Upper lobe of right lung (tissue), 1 donor: ENCODE measurements around the gene RIPOR2. TPM values are rescaled to one million over a fixed set of nuclear protein-coding genes. Genes with fewer than 3 reads are reported as not detected.

Experiments
- ATAC-seq: fragments of 200-7000 bp; cut with Tn5 transposase; one replicate; pipeline ENCODE4 v1.9.1; 2020; ENCODE audit warnings: mild to moderate bottlenecking, moderate library complexity
- DNase-seq: peaks from one replicate; pipeline ENCODE4 v3.0.0-alpha.2; 2020
- H3K27ac ChIP-seq: fragments of 200-600 bp; one replicate; pipeline ENCODE4 v1.8.0; 2022
- H3K27me3 ChIP-seq: fragments of 200-600 bp; one replicate; pipeline ENCODE4 v1.8.0; 2022; ENCODE audit warnings: mild to moderate bottlenecking
- H3K36me3 ChIP-seq: fragments of 200-600 bp; one replicate; pipeline ENCODE4 v1.8.0; 2022
- H3K4me1 ChIP-seq: fragments of 200-600 bp; one replicate; pipeline ENCODE4 v1.8.0; 2022
- H3K4me3 ChIP-seq: fragments of 200-600 bp; one replicate; pipeline ENCODE4 v1.8.0; 2022; ENCODE audit warnings: mild to moderate bottlenecking
- H3K9me3 ChIP-seq: fragments of 200-600 bp; one replicate; pipeline ENCODE4 v1.8.0; 2022
- intact Hi-C: fragments of 100-400 bp; cut with DNase I; formaldehyde crosslinking; loops from one replicate; pipeline ENCODE4 v1.11.0; 2022
- total RNA-seq: library from RNA; stranded (reverse); fragmentation: NEBNext Ultra II Directional; extraction: Animal tissue kit (Norgen Biotek cat#: 25700); gene quantifications from one replicate; pipeline ENCODE4 v1.2.1, GENCODE V29; 2021
- TF ChIP-seq, protein P1 (sequence below): fragments of 200-600 bp; IDR thresholded peaks from one replicate; pipeline ENCODE4 v1.8.0; 2022; ENCODE audit warnings: antibody characterized with exemption
- donor health status: DM: no; HTN: yes; CAD: no; lungs with severe emphysema.

The RIPOR2 gene
- total RNA-seq, 1 donor from 2014 or later = 25.6 TPM

DNA sequence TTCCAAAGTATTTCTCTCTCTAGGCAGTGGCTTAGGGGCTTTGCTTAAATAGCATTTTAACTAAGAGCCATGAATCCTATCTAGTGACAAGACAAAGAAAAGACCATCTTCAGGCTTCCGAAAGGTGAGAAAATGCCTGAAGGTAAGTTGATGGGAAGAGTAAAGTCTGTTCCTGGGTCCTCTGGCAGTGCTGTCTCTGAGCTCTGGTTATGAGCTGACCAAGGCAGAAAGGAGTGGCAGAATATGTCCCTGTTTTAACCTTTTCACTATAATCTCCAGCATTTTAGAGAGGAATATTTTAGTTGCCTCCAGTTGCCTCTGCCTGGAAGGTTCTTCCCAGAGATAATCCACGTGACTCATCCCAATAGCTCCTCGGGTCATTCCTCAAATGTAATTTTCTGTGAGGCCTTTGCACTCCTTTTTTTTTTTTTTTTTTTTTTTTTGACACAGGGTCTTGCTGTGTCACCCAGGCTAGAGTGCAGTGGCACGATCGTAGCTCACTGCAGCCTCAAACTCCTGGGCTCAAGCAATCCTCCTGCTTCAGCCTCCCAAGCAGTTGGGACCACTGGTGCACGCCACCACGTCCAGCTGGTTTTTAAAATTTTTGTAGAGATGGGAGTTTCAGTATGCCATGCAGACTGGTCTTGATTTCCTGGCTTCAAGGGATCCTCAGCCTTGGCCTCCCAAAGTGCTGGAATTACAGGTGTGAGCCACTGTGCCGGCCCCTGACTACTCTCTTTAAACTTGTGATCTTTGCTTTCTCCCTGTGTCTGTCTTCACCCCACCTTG is 133.3 kb downstream of the RIPOR2 start:
- ATAC-seq (no peak), DNase-seq (no peak)
- TF ChIP-seq, protein P1, sequence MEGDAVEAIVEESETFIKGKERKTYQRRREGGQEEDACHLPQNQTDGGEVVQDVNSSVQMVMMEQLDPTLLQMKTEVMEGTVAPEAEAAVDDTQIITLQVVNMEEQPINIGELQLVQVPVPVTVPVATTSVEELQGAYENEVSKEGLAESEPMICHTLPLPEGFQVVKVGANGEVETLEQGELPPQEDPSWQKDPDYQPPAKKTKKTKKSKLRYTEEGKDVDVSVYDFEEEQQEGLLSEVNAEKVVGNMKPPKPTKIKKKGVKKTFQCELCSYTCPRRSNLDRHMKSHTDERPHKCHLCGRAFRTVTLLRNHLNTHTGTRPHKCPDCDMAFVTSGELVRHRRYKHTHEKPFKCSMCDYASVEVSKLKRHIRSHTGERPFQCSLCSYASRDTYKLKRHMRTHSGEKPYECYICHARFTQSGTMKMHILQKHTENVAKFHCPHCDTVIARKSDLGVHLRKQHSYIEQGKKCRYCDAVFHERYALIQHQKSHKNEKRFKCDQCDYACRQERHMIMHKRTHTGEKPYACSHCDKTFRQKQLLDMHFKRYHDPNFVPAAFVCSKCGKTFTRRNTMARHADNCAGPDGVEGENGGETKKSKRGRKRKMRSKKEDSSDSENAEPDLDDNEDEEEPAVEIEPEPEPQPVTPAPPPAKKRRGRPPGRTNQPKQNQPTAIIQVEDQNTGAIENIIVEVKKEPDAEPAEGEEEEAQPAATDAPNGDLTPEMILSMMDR = no peak
- Histone ChIP-seq H3K9me3 (no peaks in the 10 kb centered on the region), H3K4me1 (no peaks in the 10 kb centered on the region), H3K27ac (no peak overlapping the region), H3K27me3 (no peaks in the 10 kb centered on the region), H3K36me3 (no peaks in the 10 kb centered on the region), H3K4me3 (no peak overlapping the region)
- intact Hi-C loops = no loop called here

GRCh38 chr6:24799541-24799915 is 136.2 kb downstream of the RIPOR2 start:
- Histone ChIP-seq H3K9me3 (no peaks in the 10 kb centered on the region), H3K27ac (no peak overlapping the region), H3K36me3 (no peaks in the 10 kb centered on the region), H3K27me3 (no peaks in the 10 kb centered on the region), H3K4me1 (no peaks in the 10 kb centered on the region), H3K4me3 (no peak overlapping the region)
- DNase-seq = no peak
- ATAC-seq = no peak
- intact Hi-C loops = no loop called here
- TF ChIP-seq, protein P1 = no peak

- Histone ChIP-seq H3K9me3 (no peaks in the 10 kb centered on the region), H3K27ac (no peak within 1 kb of the TSS), H3K4me1 (no peaks in the 10 kb centered on the region), H3K4me3 (no peak within 1 kb of the TSS), H3K27me3 (no peaks in the 10 kb centered on the region), H3K36me3 (no peaks in the 10 kb centered on the region)
- TF ChIP-seq, protein P1 = no peak
- peak; percentile 59 for ATAC-seq
- intact Hi-C loops = no loop called here
- no peak for DNase-seq
Measured at GRCh38 chr6:24798740-24799540, 136.8 kb downstream of the RIPOR2 start, which contains the start of gene ARMH2. TSS of gene ARMH2 (minus strand) at chr6:24798917. CDS start at chr6:24798857, 60 bp downstream.

DNA sequence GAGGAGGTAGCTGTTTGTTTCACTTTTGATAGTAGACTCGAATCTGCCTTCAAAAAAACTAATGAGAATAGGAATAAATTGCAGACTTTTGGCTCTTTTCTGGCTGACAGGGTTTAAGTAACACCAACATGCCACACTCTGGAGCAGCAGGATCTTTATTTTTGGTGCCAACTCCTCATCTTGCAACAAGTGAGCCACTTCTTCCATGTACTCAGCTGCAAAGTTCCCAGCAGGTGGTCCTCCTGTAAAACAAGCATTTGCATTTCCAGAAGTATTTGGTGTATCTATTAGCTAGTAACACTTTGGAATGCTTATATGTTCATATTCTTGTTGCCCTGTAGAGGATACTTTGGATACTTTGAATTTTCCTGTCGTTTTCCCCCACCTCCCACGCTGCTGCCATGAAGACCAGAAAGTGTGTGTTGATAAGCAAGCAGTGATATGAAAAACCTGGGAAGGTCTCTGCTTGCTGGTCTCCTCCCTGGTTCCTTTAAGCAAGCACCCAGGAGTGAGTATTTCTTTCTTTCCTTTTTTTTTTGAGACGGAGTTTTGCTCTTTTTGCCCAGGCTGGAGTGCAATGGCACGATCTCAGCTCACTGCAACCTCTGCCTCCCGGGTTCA is 138.1 kb downstream of the RIPOR2 start:
- Histone ChIP-seq H3K27ac (no peak overlapping the region), H3K27me3 (no peaks in the 10 kb centered on the region), H3K4me3 (no peak overlapping the region), H3K4me1 (no peaks in the 10 kb centered on the region), H3K9me3 (no peaks in the 10 kb centered on the region), H3K36me3 (no peaks in the 10 kb centered on the region)
- intact Hi-C loops = no loop called here
- TF ChIP-seq, protein P1 = no peak
- no peak for ATAC-seq
- DNase-seq = no peak

- TF ChIP-seq, protein P1 = no peak
- Histone ChIP-seq H3K27me3 (no peaks in the 10 kb centered on the region), H3K4me1 (no peaks in the 10 kb centered on the region), H3K36me3 (no peaks in the 10 kb centered on the region), H3K9me3 (no peaks in the 10 kb centered on the region), H3K27ac (no peak overlapping the region), H3K4me3 (no peak overlapping the region)
- ATAC-seq (no peak), DNase-seq (no peak)
- intact Hi-C loops = no loop called here
Measured at GRCh38 chr6:24796616-24797290, 139.0 kb downstream of the RIPOR2 start.
